Suprapubic skin (tissue), 4 donors: ENCODE results near the gene NDUFAF4. TPM values are rescaled to one million over a fixed set of nuclear protein-coding genes. Genes with fewer than 3 reads are reported as not detected.

Source experiments
- DNase-seq, 2 donors: peaks; one replicate each; pipeline ENCODE4 v3.0.0-alpha.2; 2019; ENCODE audit warnings: low spot score in 2 of 2
- H3K27ac ChIP-seq: fragments of 200-600 bp; sonication (generic); one replicate; pipeline ENCODE4 v1.5.1; 2019
- H3K27me3 ChIP-seq: fragments of 200-600 bp; sonication (generic); one replicate; pipeline ENCODE4 v1.5.1; 2019
- H3K36me3 ChIP-seq: fragments of 200-600 bp; sonication (generic); one replicate; pipeline ENCODE4 v1.5.1; 2019
- H3K4me1 ChIP-seq: fragments of 200-600 bp; sonication (generic); one replicate; pipeline ENCODE4 v1.5.1; 2019
- H3K4me3 ChIP-seq: fragments of 200-600 bp; sonication (generic); one replicate; pipeline ENCODE4 v1.5.1; 2019; ENCODE audit warnings: mild to moderate bottlenecking
- H3K9me3 ChIP-seq: fragments of 200-600 bp; sonication (generic); one replicate; pipeline ENCODE4 v1.5.1; 2019
- CTCF ChIP-seq, 2 donors: fragments of 200-600 bp in 1 of 2; fragments of 450-650 bp in 1 of 2; sonication (generic) in 1 of 2; IDR thresholded peaks; one replicate each; pipeline ENCODE4 v1.5.1; 2016 to 2019; ENCODE audit warnings: antibody characterized with exemption in 2 of 2, mild to moderate bottlenecking in 1 of 2, moderate library complexity in 1 of 2
- EP300 ChIP-seq: sonication (generic); formaldehyde crosslinking; IDR thresholded peaks from one replicate; pipeline ENCODE4 v1.6.1; 2017; ENCODE audit warnings: antibody characterized with exemption
- POLR2A ChIP-seq, 2 donors: fragments of 450-650 bp; IDR thresholded peaks; one replicate each; pipeline ENCODE4 v1.6.1; 2017; ENCODE audit warnings: antibody characterized with exemption in 2 of 2, mild to moderate bottlenecking in 2 of 2, moderate library complexity in 2 of 2
- POLR2AphosphoS5 ChIP-seq, 3 donors: sonication (generic); formaldehyde crosslinking; IDR thresholded peaks; one replicate each; pipeline ENCODE4 v1.6.1; 2017; ENCODE audit warnings: antibody characterized with exemption in 3 of 3
- WGBS: methylation state at CpG from one replicate; pipeline ENCODE4 v1.1.5; 2018; 5-methylcytosine and 5-hydroxymethylcytosine counted together
- total RNA-seq, 4 donors: library from RNA; depleted of rRNA; stranded (reverse); fragments of >200 nt; gene quantifications; one replicate each; pipeline ENCODE4 v1.1.0, GENCODE V29; 2016

Gene NDUFAF4
- total RNA-seq, 4 donors from 2014 or later: 12.1 to 31.1 (median 19.0) TPM

DNA sequence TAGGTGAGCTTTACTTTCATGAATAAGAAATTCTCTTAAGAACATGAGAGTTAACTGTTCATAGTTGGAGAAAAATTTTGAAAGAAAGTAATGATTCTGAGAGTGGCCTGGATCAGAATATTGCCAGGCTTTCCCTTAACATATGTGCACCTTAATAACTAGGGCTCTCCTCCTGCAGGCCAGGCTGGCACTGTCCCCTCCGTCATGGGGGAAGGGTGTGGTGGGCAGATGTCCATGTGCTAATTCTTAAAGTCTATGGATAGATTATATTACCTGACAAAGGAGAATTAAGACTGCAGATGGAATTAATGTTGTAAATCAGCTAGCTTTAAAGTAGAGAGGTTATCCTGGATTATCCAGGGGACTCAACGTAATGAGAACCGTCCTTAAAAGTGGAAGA, 15.9 kb upstream of the NDUFAF4 start:
- H3K27ac ChIP-seq: no peak overlapping the region
- TF ChIP-seq POLR2A (IDR thresholded peaks at IDR 0.05) (no peak), EP300 (no peak), POLR2AphosphoS5 (IDR thresholded peaks at IDR 0.05) (no peak), CTCF (IDR thresholded peaks at IDR 0.05) (no peak)
- no peaks in the 10 kb centered on the region for H3K4me1 ChIP-seq
- no peaks in the 10 kb centered on the region for H3K36me3 ChIP-seq
- H3K4me3 ChIP-seq: no peak overlapping the region
- no peak for DNase-seq
- H3K27me3 ChIP-seq: peaks cover 3% of the 10 kb centered on the region
- 60% methylated on average over 3 of the region's 3 CpGs for WGBS
- H3K9me3 ChIP-seq: no peaks in the 10 kb centered on the region

DNA sequence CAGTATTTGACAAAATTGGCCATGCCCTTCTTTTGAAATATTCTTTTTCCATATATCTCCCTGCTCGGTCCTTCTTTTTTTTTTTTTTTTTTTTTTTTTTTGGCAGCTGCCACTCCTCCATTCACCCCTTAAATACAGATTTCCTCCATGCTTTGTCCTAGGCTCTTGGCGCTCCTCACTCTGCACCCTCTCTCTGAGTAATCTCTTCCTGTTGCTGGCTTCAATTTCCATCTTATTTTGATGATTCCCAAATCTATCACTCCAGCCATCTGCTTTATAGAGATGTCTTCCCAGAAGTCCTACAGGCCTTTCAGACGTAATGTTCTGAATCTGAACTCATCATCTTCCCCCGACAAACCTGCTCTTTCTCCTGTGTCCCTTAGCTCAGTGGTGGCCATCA, 14.1 kb upstream of the NDUFAF4 start:
- no peak for TF ChIP-seq POLR2A (IDR thresholded peaks at IDR 0.05)
- TF ChIP-seq CTCF (IDR thresholded peaks at IDR 0.05): no peak
- TF ChIP-seq EP300: no peak
- no peak for TF ChIP-seq POLR2AphosphoS5 (IDR thresholded peaks at IDR 0.05)
- WGBS: 76% methylated on average over 4 of the region's 4 CpGs

DNA sequence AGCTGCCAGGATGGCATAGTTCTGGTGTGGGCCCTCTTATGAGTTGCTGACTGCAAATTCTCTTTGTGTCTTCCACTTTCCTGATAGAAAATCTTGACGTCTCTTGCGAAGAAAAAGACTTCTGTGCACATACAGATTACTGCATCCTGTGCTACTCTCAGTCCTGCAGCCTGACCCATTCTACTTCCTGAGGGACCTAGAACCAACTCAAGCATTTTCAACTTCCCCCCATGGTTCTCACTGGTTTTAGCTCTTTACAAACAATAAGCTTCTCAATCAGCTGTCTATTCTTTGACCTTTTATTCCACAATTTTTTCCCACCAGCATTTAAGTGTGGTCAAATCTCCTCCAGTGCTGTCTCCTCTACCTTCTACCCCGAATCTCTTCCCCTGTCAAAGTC, 13.5 kb upstream of the NDUFAF4 start:
- TF ChIP-seq CTCF (IDR thresholded peaks at IDR 0.05) (no peak), POLR2A (IDR thresholded peaks at IDR 0.05) (no peak), POLR2AphosphoS5 (IDR thresholded peaks at IDR 0.05) (no peak), EP300 (no peak)
- WGBS: 70% methylated on average over 3 of the region's 3 CpGs
- H3K36me3 ChIP-seq: no peaks in the 10 kb centered on the region

More for the DNA sequence above, 14.1 kb upstream of the NDUFAF4 start:
- Histone ChIP-seq H3K27ac (no peak overlapping the region), H3K4me1 (no peaks in the 10 kb centered on the region), H3K36me3 (no peaks in the 10 kb centered on the region), H3K27me3 (peaks cover 4% of the 10 kb centered on the region), H3K9me3 (no peaks in the 10 kb centered on the region), H3K4me3 (no peak overlapping the region)
- DNase-seq: no peak

DNA sequence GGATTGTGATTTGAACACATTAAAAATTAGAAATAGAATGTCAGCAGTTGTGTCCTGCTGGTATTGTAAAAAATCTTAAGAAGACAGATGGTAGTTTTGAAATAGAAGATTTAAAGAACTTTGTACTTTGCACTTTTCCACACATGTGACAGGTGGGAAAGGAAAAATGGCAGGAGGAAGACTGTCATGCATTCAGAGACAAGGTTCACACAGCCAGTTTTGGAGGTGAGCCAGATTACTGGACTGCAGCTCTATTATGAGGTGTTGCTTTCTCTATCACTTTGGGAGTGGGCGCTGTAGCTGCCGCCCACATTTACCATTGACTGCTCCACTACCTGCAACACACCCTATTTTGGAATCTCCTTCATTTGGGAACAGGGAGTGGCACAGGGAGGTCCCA, 12.1 kb upstream of the NDUFAF4 start:
- DNase-seq: no peak
- Histone ChIP-seq H3K27ac (no peak overlapping the region), H3K9me3 (no peaks in the 10 kb centered on the region), H3K4me1 (no peaks in the 10 kb centered on the region), H3K27me3 (peaks cover 4% of the 10 kb centered on the region), H3K4me3 (no peak overlapping the region), H3K36me3 (no peaks in the 10 kb centered on the region)
- 67% methylated on average over 2 of the region's 2 CpGs for WGBS
- TF ChIP-seq EP300 (no peak), CTCF (IDR thresholded peaks at IDR 0.05) (no peak)

More for the DNA sequence above, 13.5 kb upstream of the NDUFAF4 start:
- Histone ChIP-seq H3K27me3 (peaks cover 4% of the 10 kb centered on the region), H3K4me1 (no peaks in the 10 kb centered on the region), H3K27ac (no peak overlapping the region), H3K4me3 (no peak overlapping the region), H3K9me3 (no peaks in the 10 kb centered on the region)
- no peak for DNase-seq

DNA sequence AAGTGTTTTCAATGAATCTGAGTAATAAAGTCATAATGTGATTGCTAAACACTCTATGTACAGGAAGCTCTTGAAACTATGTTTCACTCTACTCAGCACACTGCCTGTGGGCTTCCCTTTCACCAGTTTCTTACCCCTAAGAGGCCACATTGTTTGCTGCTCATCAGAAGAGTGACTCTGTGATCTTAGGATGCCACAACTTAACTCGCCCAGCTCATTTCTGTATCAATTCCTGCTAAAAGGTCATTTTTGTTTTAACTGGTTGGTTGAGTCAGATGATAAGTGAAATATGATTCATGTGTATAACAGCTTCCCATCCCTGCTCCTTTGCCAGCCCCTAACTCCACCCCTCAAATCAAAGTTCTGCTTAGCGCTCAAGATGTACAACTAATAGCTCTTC, 9.8 kb upstream of the NDUFAF4 start:
- H3K4me1 ChIP-seq: no peaks in the 10 kb centered on the region
- no peak overlapping the region for H3K27ac ChIP-seq
- no peak for DNase-seq
- peaks cover 4% of the 10 kb centered on the region for H3K27me3 ChIP-seq
- no peaks in the 10 kb centered on the region for H3K9me3 ChIP-seq
- no peaks in the 10 kb centered on the region for H3K36me3 ChIP-seq
- H3K4me3 ChIP-seq: no peak overlapping the region
- TF ChIP-seq CTCF (IDR thresholded peaks at IDR 0.05): no peak
- no peak for TF ChIP-seq POLR2AphosphoS5 (IDR thresholded peaks at IDR 0.05)
- no peak for TF ChIP-seq POLR2A (IDR thresholded peaks at IDR 0.05)
- TF ChIP-seq EP300: no peak
- WGBS: 64% methylated on average over 2 of the region's 2 CpGs
